ENCODE results near the gene LRRC46. TPM values are rescaled to one million over a fixed set of nuclear protein-coding genes. Genes with fewer than 3 reads are reported as not detected.

Gene LRRC46
- total RNA-seq, 1 donor from 2014 or later: 1.1 TPM

GRCh38 chr17:47810901-47811635, 20.4 kb upstream of the LRRC46 start:
- DNase-seq (peak; percentile 59), ATAC-seq (no peak)
- Histone ChIP-seq H3K27me3 (no peaks in the 10 kb centered on the region), H3K36me3 (peaks cover 71% of the 10 kb centered on the region), H3K9me3 (no peaks in the 10 kb centered on the region), H3K27ac (peak overlapping the region; percentile 47), H3K4me3 (no peak overlapping the region), H3K4me1 (no peaks in the 10 kb centered on the region)
- TF ChIP-seq CTCF (IDR thresholded peaks at IDR 0.05): no peak
- intact Hi-C loops (cut with DNase I): no loop called here

- H3K4me1 ChIP-seq: no peaks in the 10 kb centered on the region
- TF ChIP-seq CTCF (IDR thresholded peaks at IDR 0.05): no peak
- H3K27me3 ChIP-seq: no peaks in the 10 kb centered on the region
- no peak for ATAC-seq
- H3K27ac ChIP-seq: no peak overlapping the region
- H3K36me3 ChIP-seq: peaks cover 73% of the 10 kb centered on the region
- no peaks in the 10 kb centered on the region for H3K9me3 ChIP-seq
- H3K4me3 ChIP-seq: no peak overlapping the region
- intact Hi-C loops (cut with DNase I): no loop called here
- no peak for DNase-seq
These were observed 19.8 kb upstream of the LRRC46 start for GRCh38 chr17:47811709-47812108.

DNA sequence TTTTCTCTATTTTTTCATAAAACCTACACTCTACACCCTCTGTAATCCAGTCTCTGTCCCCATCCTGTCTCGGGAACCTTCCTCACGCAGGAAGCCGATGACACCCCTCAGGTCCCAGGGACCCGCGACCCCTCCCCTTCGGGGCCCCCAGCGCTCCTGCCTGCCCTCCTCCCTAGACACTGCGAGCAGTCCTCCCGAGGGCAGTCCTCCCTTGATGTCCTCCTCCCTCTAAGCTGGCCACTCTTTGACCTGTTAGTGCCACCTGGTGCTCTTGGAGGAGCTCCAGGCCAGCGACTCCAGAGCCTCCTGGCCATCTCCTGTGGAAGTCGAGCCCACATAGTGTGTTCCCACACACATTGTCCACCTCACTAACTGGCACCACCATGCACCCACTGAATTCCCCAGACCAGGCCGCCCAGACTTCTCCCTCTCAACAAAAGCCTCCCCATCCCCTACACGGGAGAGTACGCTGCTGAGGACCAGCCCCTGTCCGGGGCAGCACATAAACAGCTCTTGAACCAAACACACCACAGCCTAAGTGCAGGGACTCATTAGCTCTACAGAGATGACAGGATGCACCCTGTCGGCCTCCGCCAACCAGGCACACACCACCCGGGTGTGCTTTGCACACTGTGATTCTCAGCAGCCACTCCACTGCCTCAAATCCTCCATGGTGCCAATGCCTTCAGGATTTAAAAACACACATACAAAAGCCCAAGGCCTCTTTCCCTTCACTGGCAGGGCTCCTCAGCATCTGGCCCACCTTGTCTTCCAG, 19.1 kb upstream of the LRRC46 start:
- peaks cover 73% of the 10 kb centered on the region for H3K36me3 ChIP-seq
- H3K4me1 ChIP-seq: no peaks in the 10 kb centered on the region
- H3K4me3 ChIP-seq: no peak overlapping the region
- H3K27ac ChIP-seq: no peak overlapping the region
- ATAC-seq: no peak
- intact Hi-C loops (cut with DNase I): no loop called here
- TF ChIP-seq CTCF (IDR thresholded peaks at IDR 0.05): no peak
- no peaks in the 10 kb centered on the region for H3K9me3 ChIP-seq
- DNase-seq: peak; percentile 51
- H3K27me3 ChIP-seq: no peaks in the 10 kb centered on the region

DNA sequence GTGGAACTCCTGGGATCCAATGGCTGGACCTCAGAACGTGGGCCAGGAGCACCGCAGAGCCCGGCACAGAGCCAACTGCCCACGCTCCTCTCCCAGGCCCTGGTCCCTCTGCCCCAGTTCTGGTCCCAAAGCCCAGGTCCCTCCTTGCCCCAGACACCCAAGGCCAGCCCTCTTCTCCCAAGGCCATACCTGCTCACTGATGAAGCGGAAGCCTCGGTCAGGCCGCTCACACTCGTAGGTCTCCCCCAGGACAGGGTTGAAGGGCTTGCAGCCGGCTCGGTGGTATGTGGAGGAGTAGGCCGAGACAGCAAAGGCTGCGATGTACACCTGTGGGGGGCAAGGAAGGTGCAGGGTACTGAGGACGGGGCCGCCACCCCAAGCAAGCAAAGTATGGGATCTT, 18.4 kb upstream of the LRRC46 start:
- intact Hi-C loops (cut with DNase I): no loop called here
- H3K27ac ChIP-seq: no peak overlapping the region
- H3K4me1 ChIP-seq: no peaks in the 10 kb centered on the region
- no peak overlapping the region for H3K4me3 ChIP-seq
- TF ChIP-seq CTCF (IDR thresholded peaks at IDR 0.05): no peak
- peaks cover 72% of the 10 kb centered on the region for H3K36me3 ChIP-seq
- H3K9me3 ChIP-seq: no peaks in the 10 kb centered on the region
- ATAC-seq (no peak), DNase-seq (peak; percentile 57)
- no peaks in the 10 kb centered on the region for H3K27me3 ChIP-seq

DNA sequence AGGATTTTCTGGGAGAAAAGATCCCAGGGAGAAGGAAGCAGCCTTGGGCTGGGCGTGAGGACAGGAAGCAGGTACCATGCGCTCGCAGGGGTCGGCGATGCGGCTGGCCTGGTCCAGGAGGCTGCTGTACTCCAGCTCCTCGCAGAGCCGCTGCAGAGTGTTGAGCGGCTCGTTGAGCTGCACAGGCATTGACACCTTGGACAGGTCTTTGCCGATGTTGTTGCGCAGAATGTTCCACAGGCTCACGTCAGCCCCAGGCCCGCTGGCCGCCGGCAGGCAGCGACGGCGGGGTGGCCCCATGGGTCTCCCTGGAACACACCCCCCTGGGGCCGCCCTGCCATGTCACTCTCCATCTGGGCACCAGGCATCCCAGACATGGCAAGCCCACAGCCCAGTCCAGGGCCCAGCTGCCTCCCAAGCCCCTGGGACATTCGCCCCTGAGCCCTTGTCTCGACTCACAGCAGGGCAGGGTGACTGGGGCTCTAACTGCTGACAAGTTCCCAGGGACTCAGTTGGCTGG, 17.9 kb upstream of the LRRC46 start:
- Histone ChIP-seq H3K27ac (no peak overlapping the region), H3K4me1 (no peaks in the 10 kb centered on the region), H3K27me3 (no peaks in the 10 kb centered on the region), H3K36me3 (peaks cover 72% of the 10 kb centered on the region), H3K9me3 (no peaks in the 10 kb centered on the region), H3K4me3 (no peak overlapping the region)
- no peak for ATAC-seq
- intact Hi-C loops (cut with DNase I): no loop called here
- DNase-seq: peak; percentile 60
- no peak for TF ChIP-seq CTCF (IDR thresholded peaks at IDR 0.05)
